PC-3 (cell line): Measurements from ENCODE around the gene SMYD3. TPM values are rescaled to one million over a fixed set of nuclear protein-coding genes. Genes with fewer than 3 reads are reported as not detected.

Experiments used
- ATAC-seq: fragments of 200-7000 bp; cut with Tn5 transposase; 2 replicates; pipeline ENCODE4 v1.9.1; 2020; ENCODE audit warnings: mild to moderate bottlenecking, moderate library complexity
- BruUV-seq: library from RNA; stranded (reverse); fragments of 400-500 nt; replicated peaks from 2 replicates; lab custom pipeline; 2021; lab: Mats Ljungman, UMichigan
- CTCF ChIA-PET: fragments of 300-600 bp; sonication (Branson Sonifier 250); formaldehyde crosslinking; loops from one replicate; lab custom pipeline; 2022; ENCODE audit warnings: antibody characterized with exemption; lab: Charles Lee
- POLR2A ChIA-PET: fragments of 300-600 bp; sonication (Branson Sonifier 250); formaldehyde crosslinking; loops from one replicate; lab custom pipeline; 2022; ENCODE audit warnings: antibody characterized with exemption; ENCODE audit not compliant: unreplicated experiment; lab: Charles Lee
- DNase-seq: peaks from one replicate; pipeline ENCODE4 v3.0.0-alpha.2; 2015
- H2AFZ ChIP-seq: fragments of 300-600 bp; sonication (generic); 2 replicates; pipeline ENCODE4 v1.6.0; 2016; ENCODE audit warnings: antibody characterized with exemption, low read length
- H3F3A ChIP-seq: fragments of 300-600 bp; sonication (generic); one replicate; pipeline ENCODE4 v1.6.0; 2017; ENCODE audit warnings: antibody characterized with exemption, low read length, control low read depth, mild to moderate bottlenecking; ENCODE audit not compliant: unreplicated experiment
- H3K27ac ChIP-seq: fragments of 300-600 bp; sonication (generic); 2 replicates; pipeline ENCODE4 v1.5.1; 2016; ENCODE audit warnings: mild to moderate bottlenecking, low read length
- H3K27me3 ChIP-seq: fragments of 300-600 bp; sonication (generic); 2 replicates; pipeline ENCODE4 v1.6.1; 2016; ENCODE audit warnings: low read length, mixed read lengths
- H3K36me3 ChIP-seq: fragments of 300-600 bp; sonication (generic); 2 replicates; pipeline ENCODE4 v1.6.1; 2016; ENCODE audit warnings: low read depth, mixed run types, low read length, mixed read lengths
- H3K4me1 ChIP-seq: fragments of 300-600 bp; sonication (generic); 2 replicates; pipeline ENCODE4 v1.5.1; 2016; ENCODE audit warnings: low read length; ENCODE audit not compliant: insufficient read depth
- H3K4me2 ChIP-seq: fragments of 300-600 bp; sonication (generic); 2 replicates; pipeline ENCODE4 v1.6.0; 2016; ENCODE audit warnings: low read length
- H3K4me3 ChIP-seq: fragments of 300-600 bp; sonication (generic); 2 replicates; pipeline ENCODE4 v1.5.1; 2016; ENCODE audit warnings: mild to moderate bottlenecking, low read length, mixed read lengths
- H3K79me2 ChIP-seq: fragments of 300-600 bp; sonication (generic); 2 replicates; pipeline ENCODE4 v1.6.1; 2017; ENCODE audit warnings: low read length, mixed read lengths
- H3K9ac ChIP-seq: fragments of 300-600 bp; sonication (generic); 2 replicates; pipeline ENCODE4 v1.6.0; 2016; ENCODE audit warnings: mild to moderate bottlenecking, low read length
- H3K9me2 ChIP-seq: fragments of 300-600 bp; sonication (generic); replicated peaks from 2 replicates; pipeline ENCODE4 v1.6.1; 2016; ENCODE audit warnings: mixed run types, low read length, mixed read lengths
- H3K9me3 ChIP-seq: fragments of 300-600 bp; sonication (generic); 2 replicates; pipeline ENCODE4 v1.6.1; 2016; ENCODE audit warnings: low read length, mixed read lengths
- H4K20me1 ChIP-seq: fragments of 300-600 bp; sonication (generic); 2 replicates; pipeline ENCODE4 v1.6.1; 2016; ENCODE audit warnings: low read length, mixed read lengths
- EZH2 ChIP-seq: fragments of 300-600 bp; sonication (generic); IDR thresholded peaks from one replicate; pipeline ENCODE4 v1.6.1; 2017; ENCODE audit warnings: antibody characterized with exemption, mild to moderate bottlenecking, low read length; ENCODE audit not compliant: unreplicated experiment
- EZH2phosphoT487 ChIP-seq: fragments of 300-600 bp; sonication (generic); IDR thresholded peaks from 2 replicates; pipeline ENCODE4 v1.6.1; 2018; ENCODE audit warnings: mild to moderate bottlenecking, antibody characterized with exemption, low read length, borderline replicate concordance
- intact Hi-C: fragments of 100-400 bp; cut with micrococcal nuclease; formaldehyde crosslinking; loops from 2 replicates; pipeline ENCODE4 v1.9.0; 2023
- total RNA-seq: library from RNA; depleted of rRNA; stranded (reverse); fragments of >200 nt; gene quantifications from 2 replicates; pipeline ENCODE4 v1.2.3, GENCODE V29; 2014
- TF ChIP-seq, protein P1 (sequence below): fragments of 300-600 bp; sonication (generic); conservative IDR thresholded peaks from 2 replicates; pipeline ENCODE4 v1.5.1; 2017; ENCODE audit warnings: antibody characterized with exemption, low read depth, mild to moderate bottlenecking, low read length

The SMYD3 gene
- total RNA-seq, 1 experiment from 2014 or later: 33.0 TPM

- no peak overlapping the region for H3K27ac ChIP-seq
- H2AFZ ChIP-seq: no peak overlapping the region
- no peaks in the 10 kb centered on the region for H3K79me2 ChIP-seq
- ATAC-seq: no peak
- H3F3A ChIP-seq: no peaks in the 10 kb centered on the region
- no peaks in the 10 kb centered on the region for H3K36me3 ChIP-seq
- H3K4me2 ChIP-seq: no peak overlapping the region
- TF ChIP-seq, protein P1, sequence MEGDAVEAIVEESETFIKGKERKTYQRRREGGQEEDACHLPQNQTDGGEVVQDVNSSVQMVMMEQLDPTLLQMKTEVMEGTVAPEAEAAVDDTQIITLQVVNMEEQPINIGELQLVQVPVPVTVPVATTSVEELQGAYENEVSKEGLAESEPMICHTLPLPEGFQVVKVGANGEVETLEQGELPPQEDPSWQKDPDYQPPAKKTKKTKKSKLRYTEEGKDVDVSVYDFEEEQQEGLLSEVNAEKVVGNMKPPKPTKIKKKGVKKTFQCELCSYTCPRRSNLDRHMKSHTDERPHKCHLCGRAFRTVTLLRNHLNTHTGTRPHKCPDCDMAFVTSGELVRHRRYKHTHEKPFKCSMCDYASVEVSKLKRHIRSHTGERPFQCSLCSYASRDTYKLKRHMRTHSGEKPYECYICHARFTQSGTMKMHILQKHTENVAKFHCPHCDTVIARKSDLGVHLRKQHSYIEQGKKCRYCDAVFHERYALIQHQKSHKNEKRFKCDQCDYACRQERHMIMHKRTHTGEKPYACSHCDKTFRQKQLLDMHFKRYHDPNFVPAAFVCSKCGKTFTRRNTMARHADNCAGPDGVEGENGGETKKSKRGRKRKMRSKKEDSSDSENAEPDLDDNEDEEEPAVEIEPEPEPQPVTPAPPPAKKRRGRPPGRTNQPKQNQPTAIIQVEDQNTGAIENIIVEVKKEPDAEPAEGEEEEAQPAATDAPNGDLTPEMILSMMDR: no peak
- no peak for TF ChIP-seq EZH2phosphoT487
- TF ChIP-seq EZH2: no peak
- DNase-seq: no peak
- H3K9ac ChIP-seq: no peak overlapping the region
- no TSS peak for BruUV-seq
- H3K9me3 ChIP-seq: no peaks in the 10 kb centered on the region
- no peaks in the 10 kb centered on the region for H3K4me1 ChIP-seq
- no peaks in the 10 kb centered on the region for H3K9me2 ChIP-seq
- H4K20me1 ChIP-seq: no peaks in the 10 kb centered on the region
- no peak overlapping the region for H3K4me3 ChIP-seq
- intact Hi-C loops: no loop called here
- ChIA-PET CTCF (no interaction called here), POLR2A (no interaction called here)
- H3K27me3 ChIP-seq: no peaks in the 10 kb centered on the region
Observed at GRCh38 chr1:245960171-245960570, 546.9 kb downstream of the SMYD3 start.

DNA sequence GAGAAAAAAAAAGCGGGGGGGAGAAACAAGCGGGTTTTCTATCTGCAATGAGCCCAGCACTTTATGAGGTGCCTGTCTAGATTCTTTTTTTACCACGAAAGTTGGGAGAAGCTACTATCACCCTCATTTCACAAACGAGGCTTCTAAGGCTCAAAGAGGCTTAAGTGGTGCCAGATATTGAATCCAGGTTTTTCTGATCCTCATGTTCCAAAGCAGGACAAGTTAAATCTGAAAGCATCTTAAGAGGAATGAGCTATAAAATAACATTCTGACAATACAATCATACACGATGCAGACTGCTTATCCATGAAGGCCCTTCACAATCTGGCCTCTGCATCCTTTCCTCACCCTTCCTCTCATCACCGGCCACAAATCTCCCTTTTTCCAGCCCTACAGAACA, 549.1 kb downstream of the SMYD3 start:
- no peak for ATAC-seq
- Histone ChIP-seq H3K27ac (no peak overlapping the region), H3K4me2 (no peak overlapping the region), H3K79me2 (no peaks in the 10 kb centered on the region), H2AFZ (no peak overlapping the region), H4K20me1 (no peaks in the 10 kb centered on the region), H3K4me3 (no peak overlapping the region), H3K36me3 (no peaks in the 10 kb centered on the region), H3K4me1 (peaks cover 10% of the 10 kb centered on the region; the same call in 1 of the 2 replicates), H3K9ac (no peak overlapping the region), H3F3A (no peaks in the 10 kb centered on the region), H3K9me2 (no peaks in the 10 kb centered on the region), H3K27me3 (no peaks in the 10 kb centered on the region), H3K9me3 (no peaks in the 10 kb centered on the region)
- intact Hi-C loops: no loop called here
- ChIA-PET CTCF (no interaction called here), POLR2A (no interaction called here)
- TF ChIP-seq EZH2phosphoT487 (no peak), EZH2 (no peak)
- TF ChIP-seq, protein P1: no peak
- no TSS peak for BruUV-seq
- no peak for DNase-seq

GRCh38 chr1:245957427-245957826, 549.7 kb downstream of the SMYD3 start:
- Histone ChIP-seq H3K79me2 (no peaks in the 10 kb centered on the region), H3K9me3 (no peaks in the 10 kb centered on the region), H4K20me1 (no peaks in the 10 kb centered on the region), H3K36me3 (no peaks in the 10 kb centered on the region), H3K4me1 (peaks cover 10% of the 10 kb centered on the region; the same call in 1 of the 2 replicates), H3F3A (no peaks in the 10 kb centered on the region), H3K27ac (no peak overlapping the region), H3K9ac (no peak overlapping the region), H3K4me3 (no peak overlapping the region), H2AFZ (no peak overlapping the region), H3K27me3 (no peaks in the 10 kb centered on the region), H3K4me2 (no peak overlapping the region), H3K9me2 (no peaks in the 10 kb centered on the region)
- CTCF ChIA-PET: no interaction called here
- TF ChIP-seq EZH2phosphoT487 (no peak), EZH2 (no peak)
- TF ChIP-seq, protein P1: no peak
- POLR2A ChIA-PET: no interaction called here
- ATAC-seq: no peak
- DNase-seq: no peak
- no TSS peak for BruUV-seq
- intact Hi-C loops: no loop called here
